Umbilical cord (tissue), 2 donors: Measurements from ENCODE around the gene SFT2D3. TPM values are rescaled to one million over a fixed set of nuclear protein-coding genes. Genes with fewer than 3 reads are reported as not detected.

ENCODE experiments used
- DNase-seq: peaks from one replicate; pipeline ENCODE4 v3.0.0-alpha.2; 2015; ENCODE audit warnings: low spot score
- total RNA-seq: library from RNA; depleted of rRNA; stranded (reverse); fragments of >200 nt; gene quantifications from one replicate; pipeline ENCODE4 v1.2.3, GENCODE V29; 2014; ENCODE audit warnings: low replicate concordance; ENCODE audit not compliant: insufficient read depth

SFT2D3 gene
- total RNA-seq, 1 donor from 2014 or later: 7.0 TPM

DNA sequence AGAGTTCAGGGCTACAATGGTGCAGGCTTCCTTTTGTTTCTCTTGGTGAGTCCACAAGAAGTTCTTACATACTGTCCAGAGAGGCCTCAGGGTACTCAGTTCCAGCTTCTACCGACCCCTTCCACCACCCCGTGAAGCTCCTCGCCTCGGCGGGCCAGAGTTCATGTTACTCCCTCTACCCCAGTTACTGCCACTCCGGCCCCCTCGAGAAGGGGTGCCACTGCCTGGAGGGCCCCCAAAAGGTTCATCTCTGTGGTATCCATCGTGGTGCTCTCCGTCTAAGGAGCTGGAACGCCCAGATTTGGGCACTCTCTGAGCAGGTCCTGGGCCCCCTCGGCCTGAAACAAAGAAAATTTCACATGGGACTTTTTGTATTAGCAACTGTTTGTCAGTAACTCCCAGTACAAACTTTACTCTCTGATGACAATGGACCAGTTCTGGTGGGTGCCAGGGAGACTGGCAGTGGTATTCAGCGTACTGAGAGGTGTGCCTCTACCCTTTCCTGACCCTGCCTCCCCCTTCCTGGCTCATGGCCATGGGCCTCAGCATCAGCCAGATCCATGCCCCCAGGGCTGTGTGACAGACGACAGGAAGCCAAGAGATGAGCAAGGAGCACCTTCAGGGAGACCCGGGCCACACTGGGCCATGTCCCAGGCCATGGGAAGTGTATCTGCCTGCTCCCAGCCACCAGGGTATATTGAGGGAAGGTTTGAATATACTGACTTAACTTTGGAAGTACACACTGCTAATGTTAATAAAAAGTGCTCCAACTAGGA, 5.1 kb downstream of the SFT2D3 start:
- DNase-seq: no peak

DNA sequence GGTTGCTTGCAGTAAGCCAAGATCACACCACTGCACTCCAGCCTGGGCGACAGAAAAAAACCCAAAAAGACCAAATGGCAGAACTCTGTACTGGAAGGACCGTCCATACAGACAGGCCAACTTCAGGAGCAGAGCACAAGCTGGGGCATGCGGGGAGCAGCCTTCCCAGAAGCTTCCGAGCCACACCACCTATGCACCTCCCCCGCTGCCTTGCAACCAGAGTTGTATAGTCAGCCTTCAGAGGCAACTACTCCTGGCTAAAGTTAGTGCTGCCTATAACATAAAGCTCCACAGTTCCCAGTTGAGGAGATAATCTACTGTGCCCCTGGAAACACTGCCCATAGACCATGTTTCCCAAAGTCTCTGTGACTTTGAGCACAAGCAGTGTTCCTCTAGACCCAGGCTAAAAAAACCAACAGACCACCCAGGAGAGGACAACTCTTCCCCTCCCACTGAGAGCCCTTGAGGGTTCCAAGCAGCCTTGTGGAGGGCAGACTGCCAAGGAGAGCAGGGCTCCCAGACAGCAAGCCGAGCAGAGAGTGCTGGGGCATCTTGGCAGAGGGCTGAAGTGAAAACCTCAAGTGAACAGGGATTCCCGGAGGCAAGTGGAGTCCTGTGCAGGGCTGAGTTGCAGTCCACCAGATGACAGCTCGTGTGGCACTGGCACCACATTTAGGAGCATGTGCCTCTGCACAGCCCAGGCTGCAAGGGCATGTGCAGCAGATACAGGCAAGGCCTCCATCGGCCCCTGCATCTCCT, 6.8 kb downstream of the SFT2D3 start:
- DNase-seq: peak; percentile 49

DNA sequence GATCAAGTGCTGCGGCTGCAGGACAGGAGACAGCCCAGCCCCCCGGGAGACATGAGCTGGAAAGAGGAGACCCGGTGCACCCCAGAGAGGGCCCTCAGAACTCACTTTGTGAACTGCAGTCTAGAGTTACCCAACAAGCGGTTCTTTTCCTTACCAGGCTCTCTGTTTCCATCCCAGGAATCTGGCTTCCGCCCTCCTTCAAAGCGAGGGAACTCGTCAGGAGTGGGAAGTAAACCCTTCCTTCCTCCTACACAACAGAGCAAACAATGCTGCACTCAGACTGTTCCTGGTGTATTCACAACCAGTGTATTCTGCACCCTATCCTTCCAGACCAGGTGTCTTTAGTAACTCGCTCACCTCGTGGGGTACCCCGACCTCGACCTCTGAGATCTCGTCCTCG, 8.0 kb downstream of the SFT2D3 start:
- no peak for DNase-seq

DNA sequence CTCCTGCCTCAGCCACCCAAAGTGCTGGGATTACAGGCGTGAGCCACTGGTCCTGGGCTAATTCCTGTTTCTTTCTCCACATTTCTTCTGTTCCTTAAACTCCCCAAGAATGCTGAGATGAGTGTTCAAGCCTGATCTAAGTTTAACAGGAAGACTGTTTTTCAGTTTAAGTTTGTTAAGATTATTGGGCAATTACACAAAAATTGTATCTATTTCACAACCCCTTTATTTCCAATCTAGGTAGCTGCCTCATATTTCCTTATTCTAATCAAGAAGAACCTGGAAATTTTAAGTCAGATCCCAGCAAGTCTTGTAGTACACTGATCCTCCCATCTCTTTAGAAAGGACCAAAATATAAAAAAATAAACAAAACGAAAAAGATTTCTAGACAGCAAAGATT, 11.7 kb downstream of the SFT2D3 start:
- DNase-seq: no peak

DNA sequence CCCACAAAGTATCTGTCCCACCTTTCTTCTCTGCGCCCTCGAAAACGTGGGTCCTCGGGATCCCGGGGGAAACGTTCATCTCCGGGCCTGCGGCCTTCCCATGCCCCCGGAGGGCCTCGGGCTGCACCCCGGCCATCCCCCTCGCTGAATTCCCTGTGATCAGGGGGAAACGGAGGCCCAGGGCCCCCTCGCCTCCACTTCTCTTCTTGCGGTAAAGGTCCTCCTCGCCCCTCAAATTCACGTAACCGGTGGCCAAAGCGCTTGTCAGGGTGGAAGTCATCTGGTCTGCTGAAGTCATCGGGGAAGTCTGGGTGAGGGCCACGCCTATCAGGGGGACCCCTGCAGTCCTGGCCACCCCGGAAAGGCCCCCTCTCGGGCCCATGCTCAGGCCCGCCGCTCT, 12.3 kb downstream of the SFT2D3 start:
- DNase-seq: no peak

DNA sequence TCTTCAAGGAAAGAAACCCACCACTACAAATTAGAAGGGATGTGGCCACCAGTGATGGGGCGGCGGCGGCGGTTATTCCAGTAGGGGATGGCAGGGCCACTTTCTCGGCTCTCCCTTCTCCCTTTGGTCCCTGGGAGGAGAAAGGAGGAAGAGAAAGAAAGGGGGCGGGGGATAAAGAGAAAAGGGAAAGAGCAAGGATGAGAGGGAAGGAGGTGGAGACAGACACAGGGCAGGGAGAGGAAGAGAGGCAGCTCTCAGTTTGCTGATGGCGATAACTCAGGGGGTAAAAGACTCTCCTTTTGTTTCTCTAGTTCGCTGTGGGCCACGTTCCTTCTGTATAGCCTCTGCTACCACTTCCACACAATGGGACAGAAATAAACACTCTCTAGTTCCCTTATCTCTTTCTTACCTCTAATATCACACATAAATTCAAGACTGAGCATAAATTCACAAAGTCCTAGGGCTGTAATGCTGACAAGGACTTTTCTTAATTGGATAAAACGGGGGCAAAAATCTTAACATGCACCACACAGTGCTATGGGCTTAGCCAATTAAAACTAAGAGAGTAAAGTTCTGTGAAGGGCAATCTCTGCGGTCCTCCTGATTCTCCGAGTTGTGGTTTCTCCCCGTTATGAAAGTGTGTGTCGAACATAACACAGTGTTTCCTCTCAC, 14.6 kb downstream of the SFT2D3 start:
- DNase-seq: no peak

DNA sequence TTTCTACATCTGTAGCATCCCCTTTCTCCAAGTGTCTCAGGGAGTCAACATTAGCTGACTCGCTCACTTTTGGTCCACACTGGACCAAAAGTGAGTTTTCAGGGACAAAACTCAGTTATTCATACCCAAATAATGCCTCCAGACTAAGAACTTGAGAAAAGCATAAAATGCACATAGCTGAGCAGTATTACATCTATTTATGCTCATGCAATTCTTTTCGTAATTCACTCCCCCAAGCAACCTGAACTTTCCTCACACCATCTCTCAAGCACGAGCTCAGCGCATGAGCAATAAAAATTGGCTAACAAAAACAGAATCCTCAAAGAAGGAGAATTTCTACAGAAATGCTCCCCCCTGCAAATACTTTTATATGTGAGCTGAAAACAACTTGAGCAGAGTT, 17.0 kb downstream of the SFT2D3 start:
- no peak for DNase-seq

DNA sequence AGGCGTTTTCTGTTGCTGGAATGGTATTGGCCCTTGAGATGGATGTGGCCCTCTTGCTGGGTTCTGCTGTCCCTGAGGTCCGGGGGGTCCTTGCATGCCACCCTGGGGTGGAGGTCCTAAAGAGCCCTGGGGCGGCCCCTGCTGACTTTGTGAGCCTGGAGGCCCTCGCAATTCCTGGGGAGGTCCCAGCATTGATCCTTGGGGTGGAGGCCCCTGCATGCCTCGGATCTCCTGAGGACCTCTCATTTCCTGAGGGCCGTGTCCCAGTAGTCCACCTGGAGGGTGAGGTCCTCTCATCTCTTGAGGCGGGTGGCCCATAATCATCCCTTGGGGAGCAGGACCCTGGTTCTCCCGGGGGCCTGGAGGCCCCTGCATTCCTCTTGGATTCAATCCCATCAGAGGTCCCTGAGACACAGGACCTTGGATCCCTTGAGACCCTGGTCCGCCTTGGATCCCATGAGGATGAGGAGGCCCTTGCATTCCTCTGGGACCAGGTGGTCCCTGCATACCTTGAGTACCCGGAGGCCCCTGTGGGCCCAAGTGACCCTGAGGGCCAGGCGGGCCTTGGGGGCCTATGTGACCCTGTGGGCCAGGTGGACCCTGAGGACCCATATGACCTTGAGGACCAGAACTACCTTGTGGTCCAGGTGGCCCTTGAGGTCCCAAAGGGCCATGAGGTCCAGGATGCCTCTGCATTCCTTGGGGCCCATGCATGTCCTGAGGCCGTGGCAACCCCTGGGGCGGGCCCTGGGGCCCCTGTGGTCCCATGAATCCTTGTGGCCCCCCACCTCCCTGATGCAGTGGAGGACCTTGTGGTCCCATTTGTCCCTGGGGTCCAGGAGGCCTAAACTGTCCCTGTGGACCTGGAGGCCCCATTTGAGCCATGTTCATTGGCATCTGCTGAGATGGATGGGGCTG, 18.3 kb downstream of the SFT2D3 start:
- no peak for DNase-seq

DNA sequence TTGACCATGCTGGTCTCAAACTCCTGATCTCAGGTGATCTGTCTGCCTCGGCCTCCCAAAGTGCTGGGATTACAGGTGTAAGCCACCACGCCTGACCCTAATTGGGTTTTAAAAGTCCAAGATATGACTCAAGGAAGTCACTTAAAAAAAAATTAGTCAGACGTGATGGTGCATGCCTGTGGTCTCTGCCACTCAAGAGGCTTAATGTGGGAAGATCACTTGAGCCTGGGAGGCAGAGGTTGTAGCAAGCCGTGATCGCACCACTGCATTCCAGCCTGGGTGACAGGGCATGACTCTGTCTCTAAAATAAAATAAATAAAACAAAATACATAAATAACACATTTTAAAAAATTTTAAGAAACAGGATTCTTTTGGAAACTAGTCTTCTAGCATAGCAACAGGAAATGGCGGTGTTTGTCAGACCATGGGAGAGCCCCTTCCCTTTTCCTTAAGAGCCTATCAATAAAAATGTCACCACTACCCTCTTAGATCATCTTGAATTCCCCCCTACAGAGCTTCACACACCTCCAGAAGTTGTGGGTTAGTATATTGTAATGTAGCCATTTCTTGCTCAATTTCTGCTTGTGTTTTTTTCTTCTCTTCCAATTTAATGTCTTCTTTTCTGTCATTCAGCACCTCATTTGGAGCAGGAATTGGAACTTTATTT, 20.1 kb downstream of the SFT2D3 start:
- DNase-seq: no peak

DNA sequence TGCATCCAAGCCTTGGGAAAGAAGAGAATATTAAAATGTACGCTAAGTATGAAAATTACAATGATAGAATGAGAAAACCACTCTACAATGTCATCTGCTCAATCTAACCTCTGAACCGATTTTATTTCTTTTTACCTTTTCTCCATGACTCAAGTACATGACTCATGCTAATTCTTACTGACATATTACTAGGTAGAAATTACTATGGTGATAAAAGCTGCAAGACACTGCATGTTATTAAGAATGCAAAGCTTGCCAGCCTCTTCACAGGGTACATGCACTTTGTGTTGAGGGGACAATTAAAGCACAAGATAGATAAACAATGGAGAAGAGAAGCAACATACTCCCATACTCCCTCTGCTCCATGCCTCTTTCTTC, 20.7 kb downstream of the SFT2D3 start:
- no peak for DNase-seq

DNA sequence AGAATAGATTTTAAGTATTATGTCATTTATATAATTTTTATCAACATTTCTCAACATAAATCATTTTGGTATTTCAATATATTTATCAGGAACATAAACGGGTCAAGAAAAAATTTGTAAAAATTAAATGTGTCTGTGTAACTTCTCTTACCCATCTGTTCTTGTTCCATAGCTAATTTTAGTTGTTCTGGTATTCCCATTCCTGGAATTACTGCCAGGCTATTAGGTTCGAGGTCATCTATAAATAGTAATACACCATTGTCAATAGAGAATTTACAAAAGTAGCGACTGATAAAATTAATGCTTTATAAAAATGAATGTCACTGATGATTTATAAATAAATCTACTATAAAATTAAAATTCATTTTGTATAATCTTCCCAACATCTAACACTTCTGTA, 21.5 kb downstream of the SFT2D3 start:
- DNase-seq: no peak

DNA sequence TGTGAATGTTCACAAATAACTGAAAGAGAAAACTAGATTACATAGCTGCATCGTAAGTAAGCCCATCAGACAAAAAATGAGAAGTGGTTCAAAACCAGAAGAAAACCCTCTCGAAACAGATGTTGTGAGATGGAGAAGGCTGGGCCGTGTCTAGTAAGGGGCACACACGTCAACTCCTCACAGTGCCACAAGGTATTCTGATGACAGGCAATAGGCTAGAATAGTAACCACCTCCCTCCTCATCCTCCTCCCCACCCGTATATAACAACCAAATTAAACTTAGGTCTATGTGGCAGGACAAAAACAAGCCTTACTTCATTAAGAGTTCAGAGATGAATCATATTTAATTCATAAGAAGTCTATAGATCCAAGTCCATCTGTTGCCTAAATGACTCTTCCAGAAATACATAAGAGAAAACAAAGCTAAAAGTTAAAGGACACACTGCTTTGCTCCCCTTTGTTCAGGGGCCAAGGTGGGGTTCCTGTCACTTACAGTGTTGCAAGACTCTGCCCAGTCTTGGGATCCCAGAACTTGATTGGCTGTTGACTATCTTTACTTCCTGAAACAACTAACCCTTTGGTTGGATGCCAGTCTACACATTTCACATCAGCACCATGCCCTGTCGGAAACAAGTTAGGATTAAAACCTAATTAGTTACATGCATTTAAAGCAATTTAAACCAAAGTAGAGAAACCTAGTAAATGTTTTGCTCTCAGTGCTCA, 25.0 kb downstream of the SFT2D3 start:
- no peak for DNase-seq

DNA sequence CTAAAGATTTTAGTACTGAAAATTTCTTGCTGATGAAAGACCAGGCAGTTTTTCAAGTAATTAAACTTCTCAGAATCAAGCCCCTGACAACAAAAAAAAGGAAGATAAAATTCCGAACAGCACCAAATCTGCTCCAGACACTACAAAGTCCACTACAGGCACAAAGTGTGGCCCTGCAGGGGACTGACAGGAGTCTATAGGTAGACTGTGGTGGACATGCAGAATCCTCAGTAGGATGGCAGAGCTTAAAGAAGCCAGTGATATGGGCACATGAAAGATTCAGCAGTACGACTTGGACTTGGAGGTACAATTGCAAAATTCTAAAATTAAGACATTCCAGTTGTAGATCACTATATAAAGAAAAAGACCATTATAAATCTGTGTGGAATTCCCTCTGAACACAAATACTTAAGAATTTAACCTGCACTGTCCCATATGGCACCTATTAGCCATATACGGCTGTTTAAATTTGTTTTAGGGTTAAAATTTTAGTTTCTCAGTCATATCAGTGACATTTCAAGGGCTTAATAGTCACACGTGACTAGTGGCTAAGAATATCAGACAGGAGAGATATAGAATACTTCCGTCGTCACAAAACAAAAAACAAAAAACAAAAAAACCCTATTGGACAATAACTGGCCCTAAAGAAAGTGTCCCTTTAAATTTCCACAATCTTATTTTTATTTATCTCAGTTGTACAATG, 32.0 kb downstream of the SFT2D3 start:
- no peak for DNase-seq

DNA sequence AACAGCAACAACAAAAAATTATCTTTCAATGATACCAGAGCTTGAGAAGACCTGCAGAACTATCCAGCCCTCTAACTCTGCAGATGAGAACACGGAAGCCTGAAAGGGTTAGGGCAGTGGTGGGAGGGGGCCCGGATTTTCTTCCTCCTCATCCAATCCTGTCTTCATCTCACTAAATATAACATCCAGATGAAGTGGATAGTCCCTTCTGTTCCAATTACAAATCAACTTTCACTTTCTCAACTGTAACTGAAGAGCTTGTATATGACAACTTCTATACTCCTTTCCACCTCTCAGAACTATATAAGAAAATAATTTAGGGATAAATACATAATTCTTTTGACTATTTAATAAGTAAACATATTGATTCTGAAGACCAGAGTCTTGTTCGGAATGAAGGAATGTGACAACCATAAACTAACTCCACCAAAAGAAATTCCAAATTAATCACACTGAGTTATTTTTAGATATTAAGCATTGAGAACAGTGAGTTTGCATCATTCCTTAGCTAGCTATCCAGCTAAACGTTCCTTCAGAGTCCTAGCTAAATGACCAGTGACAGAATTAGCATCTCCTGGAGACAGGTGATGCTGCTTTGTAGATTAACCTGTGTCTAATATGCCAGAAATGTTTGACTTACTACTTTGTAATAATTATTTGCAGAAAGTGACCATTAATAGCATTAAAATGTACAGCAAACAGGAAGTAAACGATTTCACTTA, 32.7 kb downstream of the SFT2D3 start:
- peak; percentile 48 for DNase-seq

DNA sequence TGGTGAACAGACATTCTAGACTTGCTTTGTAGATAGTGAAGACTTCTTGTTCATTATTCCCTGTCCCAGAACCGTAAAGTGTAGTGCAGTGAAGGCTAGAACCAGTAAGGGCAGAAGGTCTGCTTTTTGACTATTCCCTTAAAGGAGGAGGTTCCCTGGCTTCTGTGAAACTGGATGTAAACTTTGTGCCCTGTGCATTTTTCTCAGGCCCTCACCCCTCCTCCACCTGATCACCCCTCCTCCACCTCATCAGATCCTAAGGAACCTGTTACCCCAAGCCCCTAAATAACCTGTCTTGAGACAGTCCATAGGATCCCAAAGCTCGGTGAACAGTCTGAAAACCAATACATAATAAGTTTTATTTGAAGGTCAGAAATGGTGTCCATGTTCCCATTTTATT, 33.7 kb downstream of the SFT2D3 start:
- DNase-seq: no peak

DNA sequence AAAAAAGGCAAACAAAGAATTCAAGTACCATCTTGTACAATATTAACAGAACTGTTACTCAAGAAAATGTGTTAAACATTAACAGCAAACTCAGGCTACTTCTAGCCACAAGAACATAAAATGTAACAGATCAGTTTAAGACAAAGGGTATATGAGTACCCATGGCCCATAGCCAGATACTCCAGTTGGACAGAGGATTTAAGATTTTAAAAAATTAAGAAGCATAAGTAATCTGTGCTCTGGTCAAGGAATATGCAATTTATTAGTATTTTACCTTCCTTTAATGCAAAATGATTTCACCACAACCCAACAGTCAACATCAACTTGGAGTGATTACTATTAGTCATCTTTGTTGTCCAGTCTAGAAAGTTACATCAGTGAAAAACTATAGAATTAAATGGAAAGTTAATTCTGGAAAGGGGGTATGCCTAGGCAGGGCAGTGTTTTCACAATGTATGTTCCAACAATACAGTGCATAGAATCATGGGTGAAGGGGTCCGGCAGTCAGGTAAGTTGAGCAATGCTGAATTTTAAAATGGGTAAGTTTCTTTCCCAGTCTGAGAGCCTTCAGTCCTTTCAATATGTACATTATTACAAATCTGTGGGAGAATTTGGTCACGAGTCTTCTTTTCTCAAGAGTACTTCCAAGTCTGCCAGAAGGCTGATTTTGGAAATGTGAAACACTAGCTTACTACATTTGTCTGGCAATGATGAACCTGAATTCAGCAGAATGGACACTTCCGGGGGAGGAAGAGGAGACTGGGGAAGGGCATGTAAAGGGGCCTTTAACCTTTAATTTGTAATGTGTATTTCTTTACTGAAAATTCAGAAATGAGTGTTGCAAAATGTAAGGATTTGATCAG, 34.5 kb downstream of the SFT2D3 start:
- no peak for DNase-seq

DNA sequence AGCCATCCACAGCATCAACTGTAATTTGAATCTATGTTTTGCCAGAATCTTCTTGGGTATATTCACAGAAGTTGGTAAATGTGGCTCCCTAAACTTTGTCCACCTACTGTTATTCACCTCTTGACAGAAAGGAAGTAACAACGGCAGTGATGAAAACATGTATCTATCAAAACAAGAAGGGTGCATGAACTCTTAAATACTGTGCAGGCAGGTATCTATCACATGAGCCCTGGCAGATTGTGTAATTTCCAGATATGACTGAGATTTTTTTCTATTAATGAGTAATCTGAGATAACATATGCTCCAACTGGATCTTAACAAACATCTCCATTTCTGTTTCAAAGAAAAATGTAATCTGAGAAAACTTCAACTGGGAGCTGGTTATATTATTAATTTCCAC, 36.6 kb downstream of the SFT2D3 start:
- no peak for DNase-seq

DNA sequence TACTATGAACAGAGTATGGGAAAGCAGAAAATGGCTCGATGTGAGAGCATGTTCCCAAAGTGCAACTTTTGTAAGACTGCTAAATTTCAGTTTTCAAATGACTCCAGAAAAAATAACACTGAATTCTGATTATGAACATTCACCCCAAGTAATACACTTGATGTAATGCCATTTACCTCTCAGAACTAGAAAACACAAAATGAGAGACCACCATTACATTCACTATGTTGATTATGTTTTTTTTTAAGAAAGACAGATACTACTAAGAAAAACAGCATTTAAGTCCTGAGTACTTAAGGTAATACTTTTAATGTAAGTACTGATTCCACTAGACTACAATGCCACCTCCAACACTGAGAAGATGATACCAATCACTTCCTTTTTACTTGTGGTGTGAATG, 38.5 kb downstream of the SFT2D3 start:
- no peak for DNase-seq
